Activated CD8-positive, alpha-beta memory T cell treated with anti-CD3 and anti-CD28 coated beads, Interleukin-2, amount 50 U/mL, for 48 hours (primary cell): Measurements from ENCODE around the gene PDE4B.

Experiments
- DNase-seq: peaks from one replicate; pipeline ENCODE4 v3.0.0-alpha.2; 2020

Gene PDE4B

GRCh38 chr1:66246351-66247269 is 453.9 kb downstream of the PDE4B start:
- no peak for DNase-seq

- no peak for DNase-seq
Measured at GRCh38 chr1:66247415-66248208, 454.9 kb downstream of the PDE4B start.

- DNase-seq, result no peak
Measured at GRCh38 chr1:66248257-66248656, 455.6 kb downstream of the PDE4B start.

GRCh38 chr1:66248746-66249145 is 456.1 kb downstream of the PDE4B start:
- DNase-seq, result no peak

- no peak for DNase-seq
Measured at GRCh38 chr1:66250075-66250474, 457.4 kb downstream of the PDE4B start.

GRCh38 chr1:66250478-66250877 is 457.8 kb downstream of the PDE4B start:
- DNase-seq, result no peak

GRCh38 chr1:66251546-66251945 is 458.9 kb downstream of the PDE4B start:
- DNase-seq, result no peak

GRCh38 chr1:66253330-66253921 is 460.7 kb downstream of the PDE4B start:
- no peak for DNase-seq

- no peak for DNase-seq
Measured at GRCh38 chr1:66254785-66255184, 462.1 kb downstream of the PDE4B start.

GRCh38 chr1:66256629-66257572 is 464.2 kb downstream of the PDE4B start:
- DNase-seq, result no peak

- DNase-seq, result no peak
Measured at GRCh38 chr1:66258404-66259105, 465.9 kb downstream of the PDE4B start.

GRCh38 chr1:66261364-66261763 is 468.7 kb downstream of the PDE4B start:
- DNase-seq, result no peak

GRCh38 chr1:66262208-66262963 is 469.7 kb downstream of the PDE4B start:
- no peak for DNase-seq

- no peak for DNase-seq
Measured at GRCh38 chr1:66265268-66265667, 472.6 kb downstream of the PDE4B start.

GRCh38 chr1:66265796-66266195 is 473.1 kb downstream of the PDE4B start:
- no peak for DNase-seq

GRCh38 chr1:66266350-66266749 is 473.7 kb downstream of the PDE4B start:
- no peak for DNase-seq

- no peak for DNase-seq
Measured at GRCh38 chr1:66266756-66267155, 474.1 kb downstream of the PDE4B start.

GRCh38 chr1:66267201-66267940 is 474.7 kb downstream of the PDE4B start:
- DNase-seq, result no peak

- DNase-seq, result no peak
Measured at GRCh38 chr1:66269222-66269621, 476.5 kb downstream of the PDE4B start.

GRCh38 chr1:66270119-66270812 is 477.6 kb downstream of the PDE4B start:
- DNase-seq, result no peak
